ENCODE data around the gene JSRP1. TPM values are rescaled to one million over a fixed set of nuclear protein-coding genes. Genes with fewer than 3 reads are reported as not detected.

The JSRP1 gene
- total RNA-seq, 1 donor from 2014 or later, result not detected

DNA sequence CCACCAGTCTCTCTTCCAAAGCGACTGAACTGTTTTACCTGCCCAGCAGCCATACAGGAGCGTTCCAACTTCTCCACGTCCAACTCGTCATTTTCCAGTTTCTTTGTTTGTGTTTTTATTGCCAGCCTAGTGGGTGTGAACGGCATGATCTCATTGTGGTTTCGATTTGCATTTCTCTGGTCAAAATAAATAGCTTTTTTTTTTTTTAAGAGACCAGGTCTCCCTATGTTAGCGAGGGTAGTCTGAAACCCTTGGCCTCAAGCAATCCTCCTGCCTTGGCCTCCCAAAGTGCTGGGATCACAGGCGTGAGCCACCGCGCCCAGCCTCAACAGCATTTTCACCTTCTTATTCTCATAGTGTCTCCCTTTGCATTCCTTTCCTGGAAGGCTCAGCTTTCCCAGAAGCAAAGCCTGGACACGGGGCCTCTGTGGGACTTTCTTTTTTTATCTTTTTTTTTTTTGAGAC is 4.2 kb upstream of the JSRP1 start:
- TF ChIP-seq, protein P1, sequence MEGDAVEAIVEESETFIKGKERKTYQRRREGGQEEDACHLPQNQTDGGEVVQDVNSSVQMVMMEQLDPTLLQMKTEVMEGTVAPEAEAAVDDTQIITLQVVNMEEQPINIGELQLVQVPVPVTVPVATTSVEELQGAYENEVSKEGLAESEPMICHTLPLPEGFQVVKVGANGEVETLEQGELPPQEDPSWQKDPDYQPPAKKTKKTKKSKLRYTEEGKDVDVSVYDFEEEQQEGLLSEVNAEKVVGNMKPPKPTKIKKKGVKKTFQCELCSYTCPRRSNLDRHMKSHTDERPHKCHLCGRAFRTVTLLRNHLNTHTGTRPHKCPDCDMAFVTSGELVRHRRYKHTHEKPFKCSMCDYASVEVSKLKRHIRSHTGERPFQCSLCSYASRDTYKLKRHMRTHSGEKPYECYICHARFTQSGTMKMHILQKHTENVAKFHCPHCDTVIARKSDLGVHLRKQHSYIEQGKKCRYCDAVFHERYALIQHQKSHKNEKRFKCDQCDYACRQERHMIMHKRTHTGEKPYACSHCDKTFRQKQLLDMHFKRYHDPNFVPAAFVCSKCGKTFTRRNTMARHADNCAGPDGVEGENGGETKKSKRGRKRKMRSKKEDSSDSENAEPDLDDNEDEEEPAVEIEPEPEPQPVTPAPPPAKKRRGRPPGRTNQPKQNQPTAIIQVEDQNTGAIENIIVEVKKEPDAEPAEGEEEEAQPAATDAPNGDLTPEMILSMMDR (IDR thresholded peaks at IDR 0.05; ENCODE audit: partially characterized antibody, unreplicated experiment), result no peak
- Mint-ChIP-seq H3K36me3 (ENCODE audit: unreplicated experiment) (no peaks in the 10 kb centered on the region), H3K4me3 (ENCODE audit: unreplicated experiment) (no peak overlapping the region), H3K27ac (ENCODE audit: unreplicated experiment) (peak overlapping the region; percentile 6), H3K27me3 (ENCODE audit: unreplicated experiment) (peaks cover 2% of the 10 kb centered on the region), H3K4me1 (ENCODE audit: low read depth, unreplicated experiment) (no peaks in the 10 kb centered on the region), H3K9me3 (ENCODE audit: unreplicated experiment) (peaks cover 2% of the 10 kb centered on the region)
- DNase-seq, result no peak

DNA sequence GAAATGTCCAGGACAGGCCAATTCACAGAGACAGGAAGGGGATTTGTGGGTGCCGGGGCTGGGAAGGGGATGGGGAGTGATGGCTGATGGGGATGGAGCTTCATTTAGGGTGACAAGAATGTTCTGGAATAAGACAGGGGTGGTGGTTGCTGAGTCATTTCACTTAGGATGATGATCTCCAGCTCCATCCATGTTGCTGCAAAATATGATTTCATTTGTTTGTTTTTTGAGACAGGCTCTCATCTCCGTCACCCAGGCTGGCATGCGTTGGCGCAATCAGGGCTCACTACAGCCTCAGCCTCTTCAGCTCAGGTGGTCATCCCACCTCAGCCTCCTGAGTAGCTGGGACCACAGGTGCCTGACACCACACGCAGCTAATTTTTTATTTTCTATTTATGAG is 3.1 kb upstream of the JSRP1 start:
- TF ChIP-seq, protein P1 (IDR thresholded peaks at IDR 0.05; ENCODE audit: partially characterized antibody, unreplicated experiment), result no peak
- no peaks in the 10 kb centered on the region for H3K36me3 Mint-ChIP-seq (ENCODE audit: unreplicated experiment)
- no peak overlapping the region for H3K27ac Mint-ChIP-seq (ENCODE audit: unreplicated experiment)
- no peak for DNase-seq
- H3K4me3 Mint-ChIP-seq (ENCODE audit: unreplicated experiment), result no peak overlapping the region
- H3K27me3 Mint-ChIP-seq (ENCODE audit: unreplicated experiment), result peaks cover 2% of the 10 kb centered on the region
- H3K4me1 Mint-ChIP-seq (ENCODE audit: low read depth, unreplicated experiment), result no peaks in the 10 kb centered on the region
- H3K9me3 Mint-ChIP-seq (ENCODE audit: unreplicated experiment), result peaks cover 2% of the 10 kb centered on the region

DNA sequence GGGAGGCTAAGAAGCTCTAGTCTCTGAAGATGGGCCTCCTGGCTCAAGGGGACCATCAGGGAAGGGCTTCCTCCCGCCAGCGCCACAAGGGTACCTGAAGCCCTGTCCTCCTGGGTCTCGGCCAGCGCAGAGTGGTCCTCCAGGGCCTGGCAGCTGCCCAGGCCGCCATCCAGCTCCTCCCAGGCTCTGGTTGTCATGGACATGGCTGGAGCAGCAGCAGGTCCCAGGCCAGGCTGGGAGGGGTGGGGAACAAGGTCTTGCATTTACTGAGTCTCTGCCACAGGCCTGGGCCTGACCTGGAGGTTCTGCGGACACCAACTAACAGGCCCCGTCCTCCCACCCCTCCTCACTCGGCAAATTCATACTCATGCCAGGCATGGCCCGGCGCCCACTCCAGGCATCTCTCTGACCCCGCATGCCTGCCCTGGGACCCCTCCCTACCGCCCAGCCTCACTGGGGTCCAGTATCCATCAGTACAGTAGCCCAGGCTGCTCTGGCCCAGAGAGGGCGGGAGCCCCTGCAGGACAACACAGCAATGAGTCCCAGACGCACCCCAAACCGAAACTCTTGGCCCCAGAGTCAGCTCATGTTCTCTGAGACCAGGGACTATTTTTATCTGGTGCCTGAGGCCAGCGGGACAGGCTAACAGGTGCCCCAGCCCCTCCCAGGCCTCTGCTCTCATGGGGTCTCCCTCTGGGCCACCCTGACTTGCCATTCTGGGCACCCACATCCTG is 938 bp downstream of the JSRP1 start:
- DNase-seq, result peak; percentile 12
- peaks cover 1% of the 10 kb centered on the region for H3K4me1 Mint-ChIP-seq (ENCODE audit: low read depth, unreplicated experiment)
- no peak overlapping the region for H3K27ac Mint-ChIP-seq (ENCODE audit: unreplicated experiment)
- TF ChIP-seq, protein P1 (IDR thresholded peaks at IDR 0.05; ENCODE audit: partially characterized antibody, unreplicated experiment), result no peak
- H3K27me3 Mint-ChIP-seq (ENCODE audit: unreplicated experiment), result peaks cover 5% of the 10 kb centered on the region
- H3K36me3 Mint-ChIP-seq (ENCODE audit: unreplicated experiment), result no peaks in the 10 kb centered on the region
- no peak overlapping the region for H3K4me3 Mint-ChIP-seq (ENCODE audit: unreplicated experiment)
- H3K9me3 Mint-ChIP-seq (ENCODE audit: unreplicated experiment), result peaks cover 1% of the 10 kb centered on the region

DNA sequence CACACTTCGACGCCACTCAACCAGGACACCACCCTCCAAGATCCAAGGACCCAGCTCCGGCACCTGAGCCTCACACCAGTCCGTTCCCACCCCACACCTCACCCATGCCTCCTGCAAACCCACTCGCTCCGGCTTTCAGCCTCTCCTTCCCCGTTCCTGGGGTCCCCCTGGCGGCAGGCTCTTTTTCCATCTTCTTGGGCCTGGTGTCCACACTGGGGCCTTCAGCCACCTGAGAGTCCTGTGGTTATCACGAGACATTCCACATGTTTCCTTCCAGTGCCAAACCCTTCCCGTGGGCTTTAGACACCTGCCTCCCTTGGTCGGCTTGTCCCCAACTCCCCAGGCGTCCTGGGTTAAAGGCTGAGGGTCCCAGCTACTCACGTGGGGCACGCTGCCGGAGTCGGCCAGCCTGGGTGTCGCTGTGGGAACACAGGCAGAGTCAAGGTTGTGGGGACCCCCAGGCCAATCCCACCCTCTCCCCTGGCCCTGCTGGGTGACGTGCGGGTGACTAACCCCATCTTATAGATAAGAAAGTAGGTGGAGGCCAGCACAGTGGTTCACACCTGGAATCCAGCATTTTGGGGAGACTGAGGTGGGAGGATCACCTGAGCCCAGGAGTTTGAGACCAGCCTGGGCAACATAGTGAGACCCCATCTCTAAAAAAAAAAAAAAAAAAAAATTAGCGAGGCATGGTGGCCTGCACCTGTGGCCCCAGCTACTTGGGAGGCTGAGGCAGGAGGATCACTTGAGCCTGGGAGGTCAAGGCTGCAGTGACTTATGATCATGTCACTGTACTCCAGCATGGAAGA is 1.9 kb downstream of the JSRP1 start:
- Mint-ChIP-seq H3K4me3 (ENCODE audit: unreplicated experiment) (peak overlapping the region; percentile 70), H3K9me3 (ENCODE audit: unreplicated experiment) (peaks cover 1% of the 10 kb centered on the region), H3K4me1 (ENCODE audit: low read depth, unreplicated experiment) (peaks cover 1% of the 10 kb centered on the region), H3K27ac (ENCODE audit: unreplicated experiment) (no peak overlapping the region), H3K27me3 (ENCODE audit: unreplicated experiment) (peaks cover 4% of the 10 kb centered on the region), H3K36me3 (ENCODE audit: unreplicated experiment) (no peaks in the 10 kb centered on the region)
- DNase-seq, result peak; percentile 79
- TF ChIP-seq, protein P1 (IDR thresholded peaks at IDR 0.05; ENCODE audit: partially characterized antibody, unreplicated experiment), result peak; percentile 34

Data from glutamatergic neuron (in vitro differentiated cells).